K562 (cell line): ENCODE data around the gene RNF168.

Source experiments
- CC2D1A ChIP-seq: fragments of 450-650 bp; IDR thresholded peaks from 2 replicates; pipeline ENCODE4 v1.6.1; 2017; ENCODE audit warnings: mild to moderate bottlenecking
- CEBPB ChIP-seq: fragments of 450-650 bp; IDR thresholded peaks from 2 replicates; pipeline ENCODE4 v1.6.1; 2016; ENCODE audit warnings: missing genetic modification characterization, missing compliant biosample characterization
- FOXJ3 ChIP-seq: sonication (generic); formaldehyde crosslinking; IDR thresholded peaks from 2 replicates; pipeline ENCODE4 v1.4.0; 2020; ENCODE audit warnings: mild to moderate bottlenecking, missing genetic modification reagents
- HNRNPUL1 ChIP-seq: fragments of 200-400 bp; formaldehyde crosslinking; IDR thresholded peaks from 2 replicates; pipeline ENCODE4 v1.6.1; 2017; ENCODE audit warnings: low read length
- JUN ChIP-seq, 2 experiments: sonication (generic) in 1 of 2; formaldehyde crosslinking in 1 of 2; IDR thresholded peaks; 2 replicates each; pipeline versions ENCODE4 v1.6.1 to v1.8.0; 2012 to 2022; ENCODE audit warnings: borderline replicate concordance in 2 of 2, mild to moderate bottlenecking in 2 of 2, improper control_type of control experiment in 1 of 2, low read depth in 1 of 2, low read length in 1 of 2, missing genetic modification reagents in 1 of 2
- MYC ChIP-seq, 2 experiments: fragments of 250-450 bp in 1 of 2; sonication (Bioruptor Pico) in 1 of 2; IDR thresholded peaks; 2 replicates each; pipeline versions ENCODE4 v1.5.1 to v1.6.1; 2012 to 2021; ENCODE audit warnings: low read depth in 2 of 2, borderline replicate concordance in 1 of 2, improper control_type of control experiment in 1 of 2, low read length in 1 of 2, mild to moderate bottlenecking in 1 of 2, moderate library complexity in 1 of 2
- POLR2A ChIP-seq: fragments of 450-650 bp; conservative IDR thresholded peaks from 2 replicates; pipeline ENCODE4 v1.6.1; 2016
- TAF1 ChIP-seq: IDR thresholded peaks from 2 replicates; pipeline ENCODE4 v1.6.1; 2011; ENCODE audit warnings: mild to moderate bottlenecking, low read length, moderate library complexity; ENCODE audit not compliant: insufficient read depth, control insufficient read depth, severe bottlenecking; ENCODE audit errors: extremely low read depth
- TCF7 ChIP-seq: sonication (generic); IDR thresholded peaks from 2 replicates; pipeline ENCODE4 v1.6.1; 2016; ENCODE audit warnings: antibody characterized with exemption, borderline replicate concordance
- U2AF2 ChIP-seq: fragments of 200-400 bp; formaldehyde crosslinking; optimal IDR thresholded peaks from 2 replicates; pipeline ENCODE3; 2017; ENCODE audit warnings: low read depth, mild to moderate bottlenecking, low read length
- ZNF23 ChIP-seq: fragments of 250-450 bp; sonication (Bioruptor Pico); IDR thresholded peaks from 2 replicates; pipeline ENCODE4 v1.4.0; 2020; ENCODE audit warnings: mild to moderate bottlenecking
- TF ChIP-seq, protein P1 (sequence below): fragments of 250-450 bp; sonication (Bioruptor Pico); IDR thresholded peaks from 2 replicates; pipeline ENCODE4 v1.8.0; 2021; ENCODE audit warnings: moderate library complexity, mild to moderate bottlenecking, inconsistent platforms
- TF ChIP-seq, protein P2 (sequence below), 2 experiments: fragments of 450-650 bp in 1 of 2; sonication (generic) in 1 of 2; formaldehyde crosslinking in 1 of 2; IDR thresholded peaks; 2 replicates each; pipeline versions ENCODE4 v1.7.1 to v1.9.0; 2016 to 2022; ENCODE audit warnings: inconsistent platforms in 1 of 2, mild to moderate bottlenecking in 1 of 2, missing genetic modification reagents in 1 of 2
- TF ChIP-seq, protein P3 (sequence below), 3 experiments: IDR thresholded peaks in 2 of 3; conservative IDR thresholded peaks in 1 of 3; 2 replicates each; pipeline ENCODE4 v1.5.1; 2011 to 2012; ENCODE audit warnings: low read length in 3 of 3, mild to moderate bottlenecking in 3 of 3, control low read depth in 2 of 3, improper control_type of control experiment in 1 of 3, inconsistent platforms in 1 of 3, low read depth in 1 of 3, mixed read lengths in 1 of 3, moderate library complexity in 1 of 3; ENCODE audit not compliant: insufficient read depth in 2 of 3

DNA sequence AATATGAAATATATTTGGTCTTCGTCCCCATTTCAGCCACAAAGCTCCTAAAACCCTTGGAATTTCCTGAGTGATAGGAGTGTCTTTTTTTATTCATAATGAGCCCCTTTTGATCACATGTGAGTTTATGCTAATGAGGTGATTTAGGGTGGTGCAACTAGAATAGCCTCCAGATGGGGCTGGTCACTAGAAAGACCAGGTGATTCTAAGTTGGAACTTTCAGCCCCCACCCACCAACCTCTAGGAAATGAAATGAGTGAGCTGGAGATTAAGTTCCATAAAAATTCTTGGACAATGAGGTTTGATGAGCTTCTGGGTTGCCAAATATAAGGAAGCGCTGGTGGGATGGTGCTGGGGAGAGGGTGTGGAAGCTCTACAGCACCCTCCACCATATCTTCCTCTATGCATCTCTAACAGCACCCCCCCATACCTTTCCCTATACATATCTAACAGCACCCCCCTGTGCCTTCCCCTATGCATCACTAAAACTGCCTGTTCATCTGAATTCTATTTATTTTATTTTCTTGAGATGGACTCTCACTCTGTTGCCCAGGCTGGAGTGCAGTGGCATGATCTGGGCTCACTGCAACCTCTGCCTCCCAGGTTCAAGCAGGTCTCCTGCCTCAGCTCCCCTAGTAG lies 13.7 kb upstream of the RNF168 start:
- no peak for TF ChIP-seq U2AF2
- no peak for TF ChIP-seq ZNF23 (CRISPR knock-in tag)
- TF ChIP-seq, protein P1, sequence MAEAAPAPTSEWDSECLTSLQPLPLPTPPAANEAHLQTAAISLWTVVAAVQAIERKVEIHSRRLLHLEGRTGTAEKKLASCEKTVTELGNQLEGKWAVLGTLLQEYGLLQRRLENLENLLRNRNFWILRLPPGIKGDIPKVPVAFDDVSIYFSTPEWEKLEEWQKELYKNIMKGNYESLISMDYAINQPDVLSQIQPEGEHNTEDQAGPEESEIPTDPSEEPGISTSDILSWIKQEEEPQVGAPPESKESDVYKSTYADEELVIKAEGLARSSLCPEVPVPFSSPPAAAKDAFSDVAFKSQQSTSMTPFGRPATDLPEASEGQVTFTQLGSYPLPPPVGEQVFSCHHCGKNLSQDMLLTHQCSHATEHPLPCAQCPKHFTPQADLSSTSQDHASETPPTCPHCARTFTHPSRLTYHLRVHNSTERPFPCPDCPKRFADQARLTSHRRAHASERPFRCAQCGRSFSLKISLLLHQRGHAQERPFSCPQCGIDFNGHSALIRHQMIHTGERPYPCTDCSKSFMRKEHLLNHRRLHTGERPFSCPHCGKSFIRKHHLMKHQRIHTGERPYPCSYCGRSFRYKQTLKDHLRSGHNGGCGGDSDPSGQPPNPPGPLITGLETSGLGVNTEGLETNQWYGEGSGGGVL (CRISPR knock-in tag): no peak
- TF ChIP-seq HNRNPUL1: no peak
- no peak for TF ChIP-seq TCF7
- TF ChIP-seq JUN (IDR thresholded peaks at IDR 0.05; ENCODE audit: borderline replicate concordance, low read depth, low read length): no peak
- no peak for TF ChIP-seq JUN (CRISPR knock-in tag; IDR thresholded peaks at IDR 0.05; ENCODE audit: borderline replicate concordance)
- no peak for TF ChIP-seq TAF1
- TF ChIP-seq, protein P2, sequence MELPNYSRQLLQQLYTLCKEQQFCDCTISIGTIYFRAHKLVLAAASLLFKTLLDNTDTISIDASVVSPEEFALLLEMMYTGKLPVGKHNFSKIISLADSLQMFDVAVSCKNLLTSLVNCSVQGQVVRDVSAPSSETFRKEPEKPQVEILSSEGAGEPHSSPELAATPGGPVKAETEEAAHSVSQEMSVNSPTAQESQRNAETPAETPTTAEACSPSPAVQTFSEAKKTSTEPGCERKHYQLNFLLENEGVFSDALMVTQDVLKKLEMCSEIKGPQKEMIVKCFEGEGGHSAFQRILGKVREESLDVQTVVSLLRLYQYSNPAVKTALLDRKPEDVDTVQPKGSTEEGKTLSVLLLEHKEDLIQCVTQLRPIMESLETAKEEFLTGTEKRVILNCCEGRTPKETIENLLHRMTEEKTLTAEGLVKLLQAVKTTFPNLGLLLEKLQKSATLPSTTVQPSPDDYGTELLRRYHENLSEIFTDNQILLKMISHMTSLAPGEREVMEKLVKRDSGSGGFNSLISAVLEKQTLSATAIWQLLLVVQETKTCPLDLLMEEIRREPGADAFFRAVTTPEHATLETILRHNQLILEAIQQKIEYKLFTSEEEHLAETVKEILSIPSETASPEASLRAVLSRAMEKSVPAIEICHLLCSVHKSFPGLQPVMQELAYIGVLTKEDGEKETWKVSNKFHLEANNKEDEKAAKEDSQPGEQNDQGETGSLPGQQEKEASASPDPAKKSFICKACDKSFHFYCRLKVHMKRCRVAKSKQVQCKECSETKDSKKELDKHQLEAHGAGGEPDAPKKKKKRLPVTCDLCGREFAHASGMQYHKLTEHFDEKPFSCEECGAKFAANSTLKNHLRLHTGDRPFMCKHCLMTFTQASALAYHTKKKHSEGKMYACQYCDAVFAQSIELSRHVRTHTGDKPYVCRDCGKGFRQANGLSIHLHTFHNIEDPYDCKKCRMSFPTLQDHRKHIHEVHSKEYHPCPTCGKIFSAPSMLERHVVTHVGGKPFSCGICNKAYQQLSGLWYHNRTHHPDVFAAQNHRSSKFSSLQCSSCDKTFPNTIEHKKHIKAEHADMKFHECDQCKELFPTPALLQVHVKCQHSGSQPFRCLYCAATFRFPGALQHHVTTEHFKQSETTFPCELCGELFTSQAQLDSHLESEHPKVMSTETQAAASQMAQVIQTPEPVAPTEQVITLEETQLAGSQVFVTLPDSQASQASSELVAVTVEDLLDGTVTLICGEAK (IDR thresholded peaks at IDR 0.05): no peak
- TF ChIP-seq, protein P2 (CRISPR knock-in tag; IDR thresholded peaks at IDR 0.05): no peak
- TF ChIP-seq CEBPB (tag): peak; percentile 28
- peak; percentile 75; the same call in 1 of the 2 replicates for TF ChIP-seq CC2D1A
- no peak for TF ChIP-seq POLR2A
- TF ChIP-seq, protein P3, sequence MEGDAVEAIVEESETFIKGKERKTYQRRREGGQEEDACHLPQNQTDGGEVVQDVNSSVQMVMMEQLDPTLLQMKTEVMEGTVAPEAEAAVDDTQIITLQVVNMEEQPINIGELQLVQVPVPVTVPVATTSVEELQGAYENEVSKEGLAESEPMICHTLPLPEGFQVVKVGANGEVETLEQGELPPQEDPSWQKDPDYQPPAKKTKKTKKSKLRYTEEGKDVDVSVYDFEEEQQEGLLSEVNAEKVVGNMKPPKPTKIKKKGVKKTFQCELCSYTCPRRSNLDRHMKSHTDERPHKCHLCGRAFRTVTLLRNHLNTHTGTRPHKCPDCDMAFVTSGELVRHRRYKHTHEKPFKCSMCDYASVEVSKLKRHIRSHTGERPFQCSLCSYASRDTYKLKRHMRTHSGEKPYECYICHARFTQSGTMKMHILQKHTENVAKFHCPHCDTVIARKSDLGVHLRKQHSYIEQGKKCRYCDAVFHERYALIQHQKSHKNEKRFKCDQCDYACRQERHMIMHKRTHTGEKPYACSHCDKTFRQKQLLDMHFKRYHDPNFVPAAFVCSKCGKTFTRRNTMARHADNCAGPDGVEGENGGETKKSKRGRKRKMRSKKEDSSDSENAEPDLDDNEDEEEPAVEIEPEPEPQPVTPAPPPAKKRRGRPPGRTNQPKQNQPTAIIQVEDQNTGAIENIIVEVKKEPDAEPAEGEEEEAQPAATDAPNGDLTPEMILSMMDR (IDR thresholded peaks at IDR 0.05 in 2 of 3, conservative IDR thresholded peaks at IDR 0.05 in 1 of 3; ENCODE audit: insufficient read depth in 2 of 3, low read depth in 1 of 3, low read length in 3 of 3): peak; percentile 19 to 47 (median 43); a peak in 4 of 6 replicates
- TF ChIP-seq FOXJ3 (CRISPR knock-in tag): no peak
- TF ChIP-seq MYC (IDR thresholded peaks at IDR 0.05; ENCODE audit: low read depth, low read length): no peak
- TF ChIP-seq MYC (CRISPR knock-in tag; IDR thresholded peaks at IDR 0.05; ENCODE audit: borderline replicate concordance, low read depth): no peak
